HepG2 (cell line): ENCODE data around the gene ALKBH5. TPM values are rescaled to one million over a fixed set of nuclear protein-coding genes. Genes with fewer than 3 reads are reported as not detected.

Source experiments
- ATAC-seq: fragments of 200-7000 bp; cut with Tn5 transposase; 3 replicates; pipeline ENCODE4 v1.9.1; 2020; ENCODE audit warnings: mild to moderate bottlenecking, moderate library complexity
- BruUV-seq: library from RNA; stranded (reverse); fragments of 400-500 nt; replicated peaks from 2 replicates; lab custom pipeline; 2021; lab: Mats Ljungman, UMichigan
- CTCF ChIA-PET: fragments of 300-600 bp; formaldehyde crosslinking; extraction: SDS; loops from one replicate; lab custom pipeline; 2021; ENCODE audit warnings: low total read pairs, inconsistent platforms, low intra/inter-chr PET ratio; lab: Yijun Ruan, JAX
- POLR2A ChIA-PET: fragments of 350-600 bp; sonication (Branson Sonifier 250); formaldehyde crosslinking; loops from one replicate; lab custom pipeline; 2020; ENCODE audit warnings: antibody characterized with exemption, inconsistent platforms; lab: Yijun Ruan, JAX
- DNase-seq: peaks from one replicate; pipeline ENCODE4 v3.0.0-alpha.2; 2015; ENCODE audit warnings: low spot score
- FAIRE-seq: peaks from 3 replicates; lab custom pipeline; 2011; peaks lifted over from hg19 to GRCh38; lab: Jason Lieb, UNC
- H2AFZ ChIP-seq: one replicate; pipeline ENCODE4 v1.6.1; 2011; ENCODE audit warnings: low read length, inconsistent platforms
- H3K27ac ChIP-seq: fragments of 300-600 bp; 3 replicates; pipeline ENCODE4 v1.8.0; 2011; ENCODE audit warnings: mixed run types, mild to moderate bottlenecking, mixed read lengths, low read length, inconsistent platforms; ENCODE audit not compliant: insufficient read depth; ENCODE audit errors: extremely low read length
- H3K27me3 ChIP-seq, 2 experiments: fragments of 200-600 bp in 1 of 2; 2 replicates in 1 of 2; 3 replicates in 1 of 2; pipeline versions ENCODE4 v1.6.0 to v1.8.0; 2011; ENCODE audit warnings: low read length in 2 of 2, mild to moderate bottlenecking in 2 of 2, moderate library complexity in 2 of 2, inconsistent platforms in 1 of 2; ENCODE audit not compliant: insufficient read depth in 2 of 2, control insufficient read depth in 1 of 2
- H3K36me3 ChIP-seq, 2 experiments: fragments of 200-600 bp in 1 of 2; replicated peaks in 1 of 2; 2 replicates in 1 of 2; 3 replicates in 1 of 2; pipeline versions ENCODE4 v1.5.1 to v1.8.0; 2011; ENCODE audit warnings: low read length in 2 of 2, inconsistent platforms in 1 of 2; ENCODE audit not compliant: insufficient read depth in 2 of 2, control insufficient read depth in 1 of 2
- H3K4me1 ChIP-seq: 2 replicates; pipeline ENCODE4 v1.5.1; 2012; ENCODE audit warnings: low read length, inconsistent platforms; ENCODE audit not compliant: insufficient read depth
- H3K4me2 ChIP-seq: 2 replicates; pipeline ENCODE4 v1.6.0; 2011; ENCODE audit warnings: low read depth, low read length, inconsistent platforms
- H3K4me3 ChIP-seq, 3 experiments: fragments of 200-600 bp in 1 of 3; sonication (generic), shearing (Covaris generic) in 1 of 3; replicated peaks in 1 of 3; 2 replicates each; pipeline ENCODE4 v1.5.1; 2011 to 2016; ENCODE audit warnings: low read length in 3 of 3, inconsistent platforms in 2 of 3, low read depth in 2 of 3, mild to moderate bottlenecking in 2 of 3, control low read depth in 1 of 3, mixed read lengths in 1 of 3; ENCODE audit not compliant: insufficient read depth in 1 of 3
- H3K79me2 ChIP-seq: one replicate; pipeline ENCODE4 v1.6.1; 2011; ENCODE audit warnings: low read length, inconsistent platforms; ENCODE audit not compliant: insufficient read depth
- H3K9ac ChIP-seq: 2 replicates; pipeline ENCODE4 v1.6.0; 2011; ENCODE audit warnings: mild to moderate bottlenecking, low read depth, low read length, inconsistent platforms; ENCODE audit not compliant: insufficient read depth
- H3K9me3 ChIP-seq: 2 replicates; pipeline ENCODE4 v1.5.1; 2012; ENCODE audit warnings: mild to moderate bottlenecking, low read length
- H4K20me1 ChIP-seq: 2 replicates; pipeline ENCODE4 v1.6.0; 2011; ENCODE audit warnings: inconsistent platforms, mild to moderate bottlenecking, low read length, moderate library complexity; ENCODE audit not compliant: insufficient read depth
- IRF2 ChIP-seq: IDR thresholded peaks from 2 replicates; pipeline ENCODE4 v1.6.1; 2018; ENCODE audit warnings: missing genetic modification reagents, missing compliant biosample characterization
- KDM6A ChIP-seq: IDR thresholded peaks from 2 replicates; pipeline ENCODE4 v1.6.1; 2016; ENCODE audit warnings: low read depth
- MED8 ChIP-seq: sonication (generic); formaldehyde crosslinking; IDR thresholded peaks from 2 replicates; pipeline ENCODE4 v1.8.1; 2023; ENCODE audit warnings: mild to moderate bottlenecking, missing genetic modification reagents; ENCODE audit not compliant: insufficient replicate concordance
- NR3C1 ChIP-seq: sonication (generic); formaldehyde crosslinking; IDR thresholded peaks from 2 replicates; pipeline ENCODE4 v1.4.0; 2020; ENCODE audit warnings: missing genetic modification reagents
- NRL ChIP-seq: sonication (generic); formaldehyde crosslinking; IDR thresholded peaks from 2 replicates; pipeline ENCODE4 v1.5.0; 2020; ENCODE audit warnings: missing genetic modification reagents, mild to moderate bottlenecking, moderate library complexity, borderline replicate concordance
- PATZ1 ChIP-seq: sonication (generic); formaldehyde crosslinking; IDR thresholded peaks from 2 replicates; pipeline ENCODE4 v1.4.0; 2020; ENCODE audit warnings: missing genetic modification reagents
- PHF8 ChIP-seq: sonication (generic); formaldehyde crosslinking; IDR thresholded peaks from 2 replicates; pipeline ENCODE4 v1.5.0; 2020; ENCODE audit warnings: missing genetic modification reagents
- POLR2A ChIP-seq, 2 experiments: IDR thresholded peaks; 2 replicates each; pipeline ENCODE4 v1.6.1; 2011; ENCODE audit warnings: low read depth in 2 of 2, low read length in 2 of 2, mild to moderate bottlenecking in 1 of 2, moderate library complexity in 1 of 2; ENCODE audit not compliant: insufficient read depth in 1 of 2
- POLR2AphosphoS5 ChIP-seq: IDR thresholded peaks from 2 replicates; pipeline ENCODE4 v1.6.1; 2012; ENCODE audit warnings: low read depth, low read length
- SIN3A ChIP-seq: IDR thresholded peaks from 2 replicates; pipeline ENCODE4 v1.6.1; 2011; ENCODE audit warnings: low read depth, mild to moderate bottlenecking, control low read depth, low read length, borderline replicate concordance
- SP140L ChIP-seq: sonication (generic); formaldehyde crosslinking; IDR thresholded peaks from 2 replicates; pipeline ENCODE4 v1.4.0; 2020; ENCODE audit warnings: missing genetic modification reagents, borderline replicate concordance
- STAT6 ChIP-seq: sonication (generic); formaldehyde crosslinking; IDR thresholded peaks from 2 replicates; pipeline ENCODE4 v1.4.0; 2020; ENCODE audit warnings: missing genetic modification reagents, mild to moderate bottlenecking, borderline replicate concordance
- XBP1 ChIP-seq: sonication (generic); formaldehyde crosslinking; IDR thresholded peaks from 2 replicates; pipeline ENCODE4 v1.5.0; 2020; ENCODE audit warnings: missing genetic modification reagents
- ZBTB2 ChIP-seq: sonication (generic); formaldehyde crosslinking; IDR thresholded peaks from 2 replicates; pipeline ENCODE4 v1.8.0; 2022; ENCODE audit warnings: low read depth, missing genetic modification reagents
- ZNF501 ChIP-seq: sonication (generic); formaldehyde crosslinking; IDR thresholded peaks from 2 replicates; pipeline ENCODE4 v1.5.1; 2020; ENCODE audit warnings: mild to moderate bottlenecking, moderate library complexity, missing genetic modification reagents
- ZNF550 ChIP-seq: sonication (generic); formaldehyde crosslinking; IDR thresholded peaks from 2 replicates; pipeline ENCODE4 v1.4.0; 2020; ENCODE audit warnings: mild to moderate bottlenecking, missing genetic modification reagents, borderline replicate concordance
- ZNF569 ChIP-seq: sonication (generic); formaldehyde crosslinking; IDR thresholded peaks from 2 replicates; pipeline ENCODE4 v1.5.0; 2020; ENCODE audit warnings: mild to moderate bottlenecking, missing genetic modification reagents, moderate library complexity, borderline replicate concordance
- ZNF792 ChIP-seq: IDR thresholded peaks from 2 replicates; pipeline ENCODE4 v1.6.1; 2016
- WGBS: methylation state at CpG from one replicate; pipeline ENCODE4 v1.1.6; 2017; ENCODE audit warnings: low lambda C conversion rate; 5-methylcytosine and 5-hydroxymethylcytosine counted together
- in situ Hi-C: cut with HindIII; loops from 2 replicates; pipeline ENCODE4 v1.10.0; 2017; ENCODE audit warnings: low pct_unique_long_range_greater_than_20kb; ENCODE audit not compliant: extremely low pct_ligation_motif_present
- intact Hi-C: fragments of 100-400 bp; cut with micrococcal nuclease; formaldehyde crosslinking; loops from one replicate; pipeline ENCODE4 v1.10.0; 2022; ENCODE audit not compliant: unreplicated experiment
- polyA plus RNA-seq, 8 experiments: library from polyadenylated mRNA; depleted of rRNA in 3 of 8; stranded (reverse) in 7 of 8; unstranded in 1 of 8; fragments of >200 nt; fragmentation: Illumina TruSeq in 4 of 8; extraction: Trizol in 4 of 8; gene quantifications; 2 replicates each; pipeline versions ENCODE4 v1.2.1 to v1.2.3, GENCODE V29; 2011 to 2016; ENCODE audit warnings: low read depth in 4 of 8, missing spikeins in 1 of 8, mixed read lengths in 1 of 8; ENCODE audit not compliant: insufficient read depth in 1 of 8
- total RNA-seq, 5 experiments: library from RNA; depleted of rRNA; stranded (reverse); fragments of >200 nt; fragmentation: Illumina TruSeq; extraction: Trizol; gene quantifications; 2 replicates each; pipeline ENCODE4 v1.2.3, GENCODE V29; 2016; ENCODE audit warnings: low read depth in 1 of 5

The ALKBH5 gene
- total and polyA plus RNA-seq, 2 of the 13 experiments (the other 11 are each of a cell fraction or from before 2014, with no cell fraction given), result 68.9 to 76.9 TPM

GRCh38 chr17:18225642-18226283 is 42.1 kb downstream of the ALKBH5 start:
- WGBS, result 3% methylated on average over 6 of the region's 57 CpGs
- Histone ChIP-seq H2AFZ (no peak overlapping the region), H3K36me3 (no peaks in the 10 kb centered on the region), H3K4me2 (peak overlapping the region; percentile 97), H3K79me2 (peaks cover 21% of the 10 kb centered on the region), H3K9ac (peak overlapping the region; percentile 79)
- POLR2A ChIA-PET, result interaction anchor here (1.5 to 3.2 kb wide), 3 partner anchors 18 to 89 kb away, joined by 3 to 29 read pairs (median 7); partner anchors contain the start of genes ALKBH5, SMCR8 and TOP3A
- in situ Hi-C loops, result no loop called here
- no TSS peak for BruUV-seq
- no peak for DNase-seq
- no peak for TF ChIP-seq ZNF569 (CRISPR knock-in tag)
- TF ChIP-seq XBP1 (CRISPR knock-in tag), result no peak
- no peak for TF ChIP-seq KDM6A
- TF ChIP-seq ZBTB2 (CRISPR knock-in tag), result 0 out of 2 replicates have a peak, but pooled peaks have one; percentile 25
- no peak for TF ChIP-seq NR3C1 (CRISPR knock-in tag)
- peak; percentile 27; the same call in 1 of the 2 replicates for TF ChIP-seq PHF8 (CRISPR knock-in tag)
- peak in 1 of 2 experiments; percentile 48; a peak in 1 of 4 replicates for TF ChIP-seq POLR2A (IDR thresholded peaks at IDR 0.05; ENCODE audit: insufficient read depth in 1 of 2, low read depth in 2 of 2, low read length in 2 of 2)
- no peak for TF ChIP-seq NRL (CRISPR knock-in tag)
- peak; percentile 33; the same call in 1 of the 2 replicates for TF ChIP-seq PATZ1 (CRISPR knock-in tag)
- TF ChIP-seq ZNF501 (CRISPR knock-in tag), result no peak
- no peak for TF ChIP-seq SP140L (CRISPR knock-in tag)
- TF ChIP-seq STAT6, result no peak
- TF ChIP-seq POLR2AphosphoS5, result 0 out of 2 replicates have a peak, but pooled peaks have one; percentile 10
- TF ChIP-seq MED8 (CRISPR knock-in tag), result no peak
- no peak for TF ChIP-seq ZNF792 (CRISPR knock-in tag)
- no peak for TF ChIP-seq ZNF550 (CRISPR knock-in tag)
- 0 out of 2 replicates have a peak, but pooled peaks have one; percentile 4 for TF ChIP-seq SIN3A
- no peak for TF ChIP-seq IRF2 (CRISPR knock-in tag)
- TF ChIP-seq, all 625 proteins: peak for 6
- Histone ChIP-seq H3K9me3 (no peaks in the 10 kb centered on the region), H3K27ac (no peak overlapping the region), H4K20me1 (peaks cover 4% of the 10 kb centered on the region; the same call in 1 of the 2 replicates), H3K4me3 (peak overlapping the region; percentile 85 to 96 (median 89)), H3K27me3 (no peaks in the 10 kb centered on the region; a peak in 1 of 5 replicates), H3K4me1 (peaks cover 54% of the 10 kb centered on the region)
- CTCF ChIA-PET, result no interaction called here
- FAIRE-seq (no peak), ATAC-seq (peak; percentile 1; the same call in 1 of the 3 replicates)
- intact Hi-C loops, result no loop called here
